ENCODE measurements around the gene GLT1D1. TPM values are rescaled to one million over a fixed set of nuclear protein-coding genes. Genes with fewer than 3 reads are reported as not detected.
A peak's percentile ranks its signal among the peaks of the same experiment; 100 is the strongest.

The GLT1D1 gene
- total RNA-seq, 3 donors from 2014 or later: 0.16 to 0.73 (median 0.33) TPM

DNA sequence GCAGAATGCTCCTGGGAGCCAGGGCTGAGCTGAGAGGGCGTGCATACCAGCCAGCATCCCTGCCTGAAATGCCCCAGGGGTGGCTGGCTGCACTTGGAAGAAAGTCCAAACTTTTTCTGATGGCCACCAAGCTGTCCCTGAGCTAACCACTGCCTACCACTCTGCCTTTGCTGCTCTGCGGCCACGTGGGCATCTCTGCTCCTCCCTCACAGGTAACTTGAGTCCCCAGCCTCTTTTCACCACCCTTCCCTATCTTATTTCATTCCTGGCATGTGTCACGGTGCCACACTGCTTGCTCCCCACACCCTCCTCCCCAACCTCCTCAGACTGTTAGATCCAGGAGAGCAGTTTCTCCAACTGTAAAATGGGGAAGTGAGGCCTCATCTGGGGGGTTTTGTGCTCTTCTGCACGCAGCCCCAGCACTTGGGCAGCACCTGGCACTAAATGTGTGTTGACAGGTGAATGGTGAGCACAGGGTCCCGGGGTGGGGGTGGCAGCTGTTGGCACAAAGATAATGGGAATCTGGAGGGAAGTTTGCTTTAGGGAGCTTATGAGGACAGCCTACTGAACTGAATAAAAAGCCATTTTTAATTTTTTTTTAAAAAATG is 113.0 kb downstream of the GLT1D1 start:
- H3K36me3 ChIP-seq: no peaks in the 10 kb centered on the region
- TF ChIP-seq, protein P1, sequence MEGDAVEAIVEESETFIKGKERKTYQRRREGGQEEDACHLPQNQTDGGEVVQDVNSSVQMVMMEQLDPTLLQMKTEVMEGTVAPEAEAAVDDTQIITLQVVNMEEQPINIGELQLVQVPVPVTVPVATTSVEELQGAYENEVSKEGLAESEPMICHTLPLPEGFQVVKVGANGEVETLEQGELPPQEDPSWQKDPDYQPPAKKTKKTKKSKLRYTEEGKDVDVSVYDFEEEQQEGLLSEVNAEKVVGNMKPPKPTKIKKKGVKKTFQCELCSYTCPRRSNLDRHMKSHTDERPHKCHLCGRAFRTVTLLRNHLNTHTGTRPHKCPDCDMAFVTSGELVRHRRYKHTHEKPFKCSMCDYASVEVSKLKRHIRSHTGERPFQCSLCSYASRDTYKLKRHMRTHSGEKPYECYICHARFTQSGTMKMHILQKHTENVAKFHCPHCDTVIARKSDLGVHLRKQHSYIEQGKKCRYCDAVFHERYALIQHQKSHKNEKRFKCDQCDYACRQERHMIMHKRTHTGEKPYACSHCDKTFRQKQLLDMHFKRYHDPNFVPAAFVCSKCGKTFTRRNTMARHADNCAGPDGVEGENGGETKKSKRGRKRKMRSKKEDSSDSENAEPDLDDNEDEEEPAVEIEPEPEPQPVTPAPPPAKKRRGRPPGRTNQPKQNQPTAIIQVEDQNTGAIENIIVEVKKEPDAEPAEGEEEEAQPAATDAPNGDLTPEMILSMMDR (IDR thresholded peaks at IDR 0.05): no peak
- TF ChIP-seq POLR2A (IDR thresholded peaks at IDR 0.05) (no peak), POLR2AphosphoS5 (IDR thresholded peaks at IDR 0.05) (no peak)
- H3K4me1 ChIP-seq: no peaks in the 10 kb centered on the region
- H3K4me3 ChIP-seq: no peak overlapping the region
- H3K27ac ChIP-seq: no peak overlapping the region
- intact Hi-C loops (cut with DNase I; ENCODE audit: low total_unique reads): no loop called here
- H3K27me3 ChIP-seq: peaks cover 0 to 21% of the 10 kb centered on the region in 2 donors
- peaks cover 0 to 18% of the 10 kb centered on the region in 2 donors for H3K9me3 ChIP-seq
- no peak for DNase-seq (ENCODE audit: low spot score in 2 of 2)

DNA sequence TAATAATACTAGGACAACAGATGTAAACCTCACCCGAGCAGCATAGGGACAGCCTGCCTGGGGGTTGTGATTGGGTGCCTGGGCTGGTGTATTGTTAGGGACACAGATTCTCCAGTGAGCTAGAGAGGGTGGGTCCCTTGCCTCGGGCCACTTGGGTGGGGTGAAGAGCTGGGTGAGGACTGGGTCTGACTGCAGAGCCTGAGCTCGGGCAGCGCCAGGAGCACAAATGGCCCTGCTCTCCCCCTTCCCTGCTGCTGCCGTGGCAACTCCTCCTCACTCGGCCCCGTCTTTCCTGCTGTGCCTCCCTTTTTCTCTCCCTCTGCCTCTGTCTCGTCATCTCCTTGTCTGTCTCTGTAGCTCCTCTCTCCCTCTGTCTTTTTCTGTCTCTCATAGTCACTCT is 115.4 kb downstream of the GLT1D1 start:
- DNase-seq (ENCODE audit: low spot score in 2 of 2): no peak
- no peak for TF ChIP-seq POLR2A (IDR thresholded peaks at IDR 0.05)
- TF ChIP-seq POLR2AphosphoS5 (IDR thresholded peaks at IDR 0.05): no peak
- TF ChIP-seq, protein P1 (IDR thresholded peaks at IDR 0.05): no peak
- intact Hi-C loops (cut with DNase I; ENCODE audit: low total_unique reads): no loop called here
- Histone ChIP-seq H3K27ac (no peak overlapping the region), H3K27me3 (peaks cover 0 to 25% of the 10 kb centered on the region in 2 donors), H3K4me3 (no peak overlapping the region), H3K4me1 (no peaks in the 10 kb centered on the region), H3K36me3 (no peaks in the 10 kb centered on the region), H3K9me3 (peaks cover 0 to 14% of the 10 kb centered on the region in 2 donors)

DNA sequence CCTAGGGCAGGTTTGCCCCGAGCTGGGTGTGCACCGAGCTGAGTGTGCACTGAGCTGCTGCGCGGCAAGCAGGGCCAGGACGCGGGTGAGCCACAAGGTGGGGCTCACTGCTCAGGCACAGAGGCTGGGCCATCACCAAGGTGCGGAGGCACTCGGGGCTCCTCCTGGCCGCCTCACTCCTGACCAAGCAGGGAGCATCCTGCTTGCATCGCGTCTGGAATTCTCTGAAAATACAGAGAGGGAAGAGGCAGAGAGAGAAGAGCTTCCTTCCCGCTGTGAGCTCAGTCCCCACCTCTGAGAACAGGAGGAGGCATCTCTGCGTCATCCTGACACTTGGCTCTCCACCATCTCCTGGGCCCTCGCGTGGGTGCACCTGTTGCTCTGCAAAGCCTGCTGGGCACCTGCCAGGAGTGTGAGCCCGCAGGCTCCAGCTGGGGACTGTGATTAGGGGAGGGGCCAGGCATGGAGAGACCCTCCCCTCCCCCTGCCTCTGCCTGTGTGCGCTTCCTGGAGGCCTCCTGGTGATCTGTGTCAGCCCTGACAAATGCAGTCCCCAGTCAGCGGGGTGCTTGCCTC is 116.3 kb downstream of the GLT1D1 start:
- Histone ChIP-seq H3K4me3 (peak overlapping the region in 1 of 3 donors; percentile 2), H3K4me1 (no peaks in the 10 kb centered on the region), H3K9me3 (peaks cover 0 to 8% of the 10 kb centered on the region in 2 donors), H3K27ac (no peak overlapping the region), H3K36me3 (no peaks in the 10 kb centered on the region), H3K27me3 (peaks cover 0 to 30% of the 10 kb centered on the region in 2 donors)
- TF ChIP-seq, protein P1 (IDR thresholded peaks at IDR 0.05): peak in 1 of 3 donors; percentile 15
- TF ChIP-seq POLR2A (IDR thresholded peaks at IDR 0.05): no peak
- intact Hi-C loops (cut with DNase I; ENCODE audit: low total_unique reads): no loop called here
- DNase-seq (ENCODE audit: low spot score in 2 of 2): no peak

DNA sequence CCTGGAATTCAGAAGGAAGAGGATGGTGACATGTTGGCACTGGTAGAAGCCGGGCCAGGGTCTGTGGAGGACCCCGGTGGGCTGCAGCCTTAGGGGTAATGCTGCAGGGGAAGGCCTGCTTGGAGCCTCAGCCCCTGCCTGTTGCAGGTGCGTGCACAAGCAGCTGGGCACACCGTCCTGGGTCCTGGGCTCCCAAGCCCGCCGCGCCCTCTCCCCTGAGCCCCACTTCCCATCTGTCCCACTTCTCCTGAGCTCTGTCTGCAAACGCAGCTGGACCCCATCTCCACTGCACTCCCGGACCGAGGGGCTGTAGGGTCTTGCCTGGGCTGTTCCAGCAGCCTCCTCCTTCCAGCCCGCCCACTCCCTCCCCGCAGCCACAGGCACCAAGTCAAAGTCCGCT is 116.8 kb downstream of the GLT1D1 start:
- no peaks in the 10 kb centered on the region for H3K36me3 ChIP-seq
- H3K9me3 ChIP-seq: peaks cover 0 to 2% of the 10 kb centered on the region in 2 donors
- no peak overlapping the region for H3K27ac ChIP-seq
- no peak for DNase-seq (ENCODE audit: low spot score in 2 of 2)
- TF ChIP-seq POLR2A (IDR thresholded peaks at IDR 0.05) (no peak), POLR2AphosphoS5 (IDR thresholded peaks at IDR 0.05) (no peak)
- TF ChIP-seq, protein P1 (IDR thresholded peaks at IDR 0.05): no peak
- H3K4me1 ChIP-seq: no peaks in the 10 kb centered on the region
- H3K4me3 ChIP-seq: no peak overlapping the region
- H3K27me3 ChIP-seq: peaks cover 0 to 33% of the 10 kb centered on the region in 2 donors
- intact Hi-C loops (cut with DNase I; ENCODE audit: low total_unique reads): no loop called here

DNA sequence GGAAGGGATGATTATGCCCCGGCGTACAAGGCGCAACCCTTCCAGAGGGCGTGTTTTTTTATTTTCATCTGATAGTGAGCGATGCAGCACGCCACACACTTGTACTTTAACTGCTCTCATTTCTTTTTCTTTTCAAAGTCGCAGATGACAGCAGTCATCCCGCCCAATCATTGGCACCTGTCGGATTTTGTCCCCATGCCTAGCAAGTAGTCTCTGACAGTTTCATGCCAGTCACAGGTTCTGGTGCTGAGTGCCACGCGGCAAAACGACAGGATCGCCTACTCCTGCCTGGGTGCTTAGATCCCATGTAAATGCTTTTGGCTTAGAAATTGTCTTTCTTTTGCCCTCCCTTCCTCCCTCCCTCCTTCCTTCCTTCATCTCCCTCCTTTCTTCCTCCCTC is 117.7 kb downstream of the GLT1D1 start:
- no peak overlapping the region for H3K27ac ChIP-seq
- no peaks in the 10 kb centered on the region for H3K4me1 ChIP-seq
- H3K27me3 ChIP-seq: peaks cover 0 to 33% of the 10 kb centered on the region in 2 donors
- H3K36me3 ChIP-seq: no peaks in the 10 kb centered on the region
- TF ChIP-seq, protein P1 (IDR thresholded peaks at IDR 0.05): no peak
- TF ChIP-seq POLR2AphosphoS5 (IDR thresholded peaks at IDR 0.05) (no peak), POLR2A (IDR thresholded peaks at IDR 0.05) (no peak)
- H3K9me3 ChIP-seq: no peaks in the 10 kb centered on the region
- no peak overlapping the region for H3K4me3 ChIP-seq
- intact Hi-C loops (cut with DNase I; ENCODE audit: low total_unique reads): no loop called here
- no peak for DNase-seq (ENCODE audit: low spot score in 2 of 2)

Data from breast epithelium (tissue), 4 donors.